ENCODE measurements around the gene C11orf86. TPM values are rescaled to one million over a fixed set of nuclear protein-coding genes. Genes with fewer than 3 reads are reported as not detected.

C11orf86 gene
- total RNA-seq, 1 experiment from 2014 or later = 0.68 TPM

- no peak for TF ChIP-seq ZNF532 (CRISPR knock-in tag; IDR thresholded peaks at IDR 0.05; ENCODE audit: borderline replicate concordance)
- no peak for TF ChIP-seq ESRRA (CRISPR knock-in tag; IDR thresholded peaks at IDR 0.05; ENCODE audit: borderline replicate concordance)
- no peak for TF ChIP-seq IRF2 (CRISPR knock-in tag; IDR thresholded peaks at IDR 0.05; ENCODE audit: borderline replicate concordance, low read depth)
- no peak for TF ChIP-seq ERG (CRISPR knock-in tag; IDR thresholded peaks at IDR 0.05)
- no peak for TF ChIP-seq NR3C1 (CRISPR knock-in tag; conservative IDR thresholded peaks at IDR 0.05; ENCODE audit: low read depth)
These were observed 32.0 kb downstream of the C11orf86 start (continued) for GRCh38 chr11:67007126-67007525.

GRCh38 chr11:67010296-67010905 lies 35.3 kb downstream of the C11orf86 start:
- POLR2A ChIA-PET = interaction anchor here (0.6 kb wide), 1 partner anchor 157 kb away, joined by 3 read pairs; no protein-coding TSS in a partner anchor
- peaks cover 5% of the 10 kb centered on the region; the same call in 1 of the 2 replicates for H3K9me3 Mint-ChIP-seq

More at GRCh38 chr11:67010296-67010905, 35.3 kb downstream of the C11orf86 start:
- CTCF ChIA-PET = interaction anchor here (0.8 to 3.8 kb wide), 2 partner anchors 11 to 37 kb away, joined by 3 to 22 read pairs; partner anchors contain the start of gene SYT12
- peaks cover 5% of the 10 kb centered on the region for H3K36me3 Mint-ChIP-seq
- ATAC-seq = no peak
- H3K27ac Mint-ChIP-seq = no peak overlapping the region
- H3K4me3 Mint-ChIP-seq = no peak overlapping the region
- no peaks in the 10 kb centered on the region for H3K27me3 Mint-ChIP-seq (ENCODE audit: low read depth)
- no peak for DNase-seq (ENCODE audit: low spot score)
- H3K4me1 Mint-ChIP-seq = peaks cover 17% of the 10 kb centered on the region
- no peak for TF ChIP-seq ATF3 (CRISPR knock-in tag; conservative IDR thresholded peaks at IDR 0.05)
- TF ChIP-seq ZNF425 (CRISPR knock-in tag; conservative IDR thresholded peaks at IDR 0.05) = no peak
- TF ChIP-seq CREB1 (CRISPR knock-in tag; IDR thresholded peaks at IDR 0.05) = no peak
- no peak for TF ChIP-seq ELF4 (CRISPR knock-in tag; IDR thresholded peaks at IDR 0.05; ENCODE audit: low read depth)
- no peak for TF ChIP-seq ERG (CRISPR knock-in tag; IDR thresholded peaks at IDR 0.05)
- TF ChIP-seq ZSCAN18 (CRISPR knock-in tag; IDR thresholded peaks at IDR 0.05) = no peak
- TF ChIP-seq ESRRA (CRISPR knock-in tag; IDR thresholded peaks at IDR 0.05; ENCODE audit: borderline replicate concordance) = no peak
- no peak for TF ChIP-seq ZNF396 (CRISPR knock-in tag; IDR thresholded peaks at IDR 0.05; ENCODE audit: borderline replicate concordance)
- no peak for TF ChIP-seq MLX (CRISPR knock-in tag; IDR thresholded peaks at IDR 0.05)
- TF ChIP-seq RORB (CRISPR knock-in tag; IDR thresholded peaks at IDR 0.05) = no peak
- TF ChIP-seq ZNF232 (CRISPR knock-in tag; IDR thresholded peaks at IDR 0.05) = no peak
- no peak for TF ChIP-seq ARID4B (CRISPR knock-in tag; IDR thresholded peaks at IDR 0.05; ENCODE audit: borderline replicate concordance)
